Measurements from ENCODE around the gene HFE. TPM values are rescaled to one million over a fixed set of nuclear protein-coding genes. Genes with fewer than 3 reads are reported as not detected.
A peak's percentile ranks its signal among the peaks of the same experiment; 100 is the strongest.
"Not testable (repeated sequence)": the region's sequence is repeated elsewhere in the genome, so short reads cannot be mapped to it uniquely, and the experiment has no call there.

Gene HFE, protein sequence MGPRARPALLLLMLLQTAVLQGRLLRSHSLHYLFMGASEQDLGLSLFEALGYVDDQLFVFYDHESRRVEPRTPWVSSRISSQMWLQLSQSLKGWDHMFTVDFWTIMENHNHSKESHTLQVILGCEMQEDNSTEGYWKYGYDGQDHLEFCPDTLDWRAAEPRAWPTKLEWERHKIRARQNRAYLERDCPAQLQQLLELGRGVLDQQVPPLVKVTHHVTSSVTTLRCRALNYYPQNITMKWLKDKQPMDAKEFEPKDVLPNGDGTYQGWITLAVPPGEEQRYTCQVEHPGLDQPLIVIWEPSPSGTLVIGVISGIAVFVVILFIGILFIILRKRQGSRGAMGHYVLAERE
- under 1 TPM in 1 of 3 donors, not detected in 2; 0.28 TPM for total RNA-seq

DNA sequence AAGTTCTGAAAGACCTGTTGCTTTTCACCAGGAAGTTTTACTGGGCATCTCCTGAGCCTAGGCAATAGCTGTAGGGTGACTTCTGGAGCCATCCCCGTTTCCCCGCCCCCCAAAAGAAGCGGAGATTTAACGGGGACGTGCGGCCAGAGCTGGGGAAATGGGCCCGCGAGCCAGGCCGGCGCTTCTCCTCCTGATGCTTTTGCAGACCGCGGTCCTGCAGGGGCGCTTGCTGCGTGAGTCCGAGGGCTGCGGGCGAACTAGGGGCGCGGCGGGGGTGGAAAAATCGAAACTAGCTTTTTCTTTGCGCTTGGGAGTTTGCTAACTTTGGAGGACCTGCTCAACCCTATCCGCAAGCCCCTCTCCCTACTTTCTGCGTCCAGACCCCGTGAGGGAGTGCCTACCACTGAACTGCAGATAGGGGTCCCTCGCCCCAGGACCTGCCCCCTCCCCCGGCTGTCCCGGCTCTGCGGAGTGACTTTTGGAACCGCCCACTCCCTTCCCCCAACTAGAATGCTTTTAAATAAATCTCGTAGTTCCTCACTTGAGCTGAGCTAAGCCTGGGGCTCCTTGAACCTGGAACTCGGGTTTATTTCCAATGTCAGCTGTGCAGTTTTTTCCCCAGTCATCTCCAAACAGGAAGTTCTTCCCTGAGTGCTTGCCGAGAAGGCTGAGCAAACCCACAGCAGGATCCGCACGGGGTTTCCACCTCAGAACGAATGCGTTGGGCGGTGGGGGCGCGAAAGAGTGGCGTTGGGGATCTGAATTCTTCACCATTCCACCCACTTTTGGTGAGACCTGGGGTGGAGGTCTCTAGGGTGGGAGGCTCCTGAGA, at the start of gene HFE:
Gene HFE, plus strand, starts transcription at position 146 of the 832 bp plus-strand sequence. Its CDS starts 12 bp downstream, at position 158.
- DNase-seq (peak; percentile 11), ATAC-seq (peak; percentile 36 to 50)
- Mint-ChIP-seq H3K4me3 (peak within 1 kb of the TSS; percentile 85), H3K27me3 (ENCODE audit: low read depth) (no peaks in the 10 kb centered on the region), H3K9me3 (no peaks in the 10 kb centered on the region), H3K4me1 (ENCODE audit: low read depth) (peaks cover 32% of the 10 kb centered on the region), H3K36me3 (ENCODE audit: insufficient read depth) (peaks cover 1% of the 10 kb centered on the region)

GRCh38 chr6:26041946-26042345, 45.3 kb upstream of the HFE start:
- Mint-ChIP-seq H3K36me3 (ENCODE audit: insufficient read depth) (no peaks in the 10 kb centered on the region), H3K9me3 (no peaks in the 10 kb centered on the region), H3K4me1 (ENCODE audit: low read depth) (peaks cover 25% of the 10 kb centered on the region), H3K4me3 (no peak overlapping the region), H3K27me3 (ENCODE audit: low read depth) (no peaks in the 10 kb centered on the region)
- DNase-seq (no peak), ATAC-seq (no peak)

- DNase-seq (peak; percentile 36), ATAC-seq (peak; percentile 87 to 90)
- Mint-ChIP-seq H3K36me3 (ENCODE audit: insufficient read depth) (no peaks in the 10 kb centered on the region), H3K27me3 (ENCODE audit: low read depth) (no peaks in the 10 kb centered on the region), H3K9me3 (no peaks in the 10 kb centered on the region), H3K4me3 (peak overlapping the region; percentile 87), H3K4me1 (ENCODE audit: low read depth) (peaks cover 25% of the 10 kb centered on the region)
These were observed 43.7 kb upstream of the HFE start for GRCh38 chr6:26043384-26044139.

GRCh38 chr6:26044140-26045064, 42.8 kb upstream of the HFE start:
- H3K9me3 Mint-ChIP-seq = no peaks in the 10 kb centered on the region
- DNase-seq = peak; percentile 21
- no peaks in the 10 kb centered on the region for H3K36me3 Mint-ChIP-seq (ENCODE audit: insufficient read depth)
- no peaks in the 10 kb centered on the region for H3K27me3 Mint-ChIP-seq (ENCODE audit: low read depth)
- H3K4me1 Mint-ChIP-seq (ENCODE audit: low read depth) = peaks cover 25% of the 10 kb centered on the region
- H3K4me3 Mint-ChIP-seq = peak overlapping the region; percentile 87
- peak; percentile 13 to 23 for ATAC-seq

- peak overlapping the region; percentile 87 for H3K4me3 Mint-ChIP-seq
These were observed 41.9 kb upstream of the HFE start for GRCh38 chr6:26045065-26045927.

DNA sequence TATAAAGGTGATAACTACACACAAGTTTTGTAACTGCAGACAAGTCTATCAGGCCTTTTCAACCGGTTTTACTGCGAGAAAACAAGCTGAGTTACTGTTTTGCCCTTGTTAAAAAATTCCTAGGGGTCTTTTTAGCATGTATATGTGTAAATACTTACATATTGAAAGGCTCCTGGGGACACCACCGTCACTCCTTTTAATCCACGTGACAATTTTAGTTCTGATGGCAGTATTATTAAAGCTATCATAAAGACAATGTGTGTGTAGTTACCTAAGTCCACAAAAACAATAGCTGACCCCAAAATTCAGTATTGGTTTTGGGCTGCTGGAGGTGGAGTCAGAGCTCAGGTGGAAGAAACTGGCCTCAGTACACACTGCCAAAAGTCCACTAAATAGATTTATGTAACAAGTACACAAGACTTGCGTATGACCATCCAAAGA, 41.3 kb upstream of the HFE start:
- Mint-ChIP-seq H3K9me3 (no peaks in the 10 kb centered on the region), H3K27me3 (ENCODE audit: low read depth) (no peaks in the 10 kb centered on the region), H3K36me3 (ENCODE audit: insufficient read depth) (no peaks in the 10 kb centered on the region), H3K4me3 (peak overlapping the region; percentile 87), H3K4me1 (ENCODE audit: low read depth) (peaks cover 25% of the 10 kb centered on the region)
- ATAC-seq = no peak
- DNase-seq = no peak

More at GRCh38 chr6:26045065-26045927, 41.9 kb upstream of the HFE start:
- Mint-ChIP-seq H3K4me1 (ENCODE audit: low read depth) (peaks cover 25% of the 10 kb centered on the region), H3K36me3 (ENCODE audit: insufficient read depth) (no peaks in the 10 kb centered on the region), H3K9me3 (no peaks in the 10 kb centered on the region), H3K27me3 (ENCODE audit: low read depth) (no peaks in the 10 kb centered on the region)
- ATAC-seq = peak; percentile 69
- DNase-seq = peak; percentile 59

GRCh38 chr6:26047329-26047728, 39.9 kb upstream of the HFE start:
- peaks cover 24% of the 10 kb centered on the region for H3K4me1 Mint-ChIP-seq (ENCODE audit: low read depth)
- not testable (repeated sequence) for H3K9me3 Mint-ChIP-seq; H3K36me3 Mint-ChIP-seq (ENCODE audit: insufficient read depth); DNase-seq; H3K4me3 Mint-ChIP-seq; H3K27me3 Mint-ChIP-seq (ENCODE audit: low read depth); ATAC-seq

- H3K4me1 Mint-ChIP-seq (ENCODE audit: low read depth) = peaks cover 17% of the 10 kb centered on the region
- no peaks in the 10 kb centered on the region for H3K27me3 Mint-ChIP-seq (ENCODE audit: low read depth)
- ATAC-seq = no peak
- no peaks in the 10 kb centered on the region for H3K36me3 Mint-ChIP-seq (ENCODE audit: insufficient read depth)
- no peak overlapping the region for H3K4me3 Mint-ChIP-seq
- no peaks in the 10 kb centered on the region for H3K9me3 Mint-ChIP-seq
- no peak for DNase-seq
These were observed 38.6 kb upstream of the HFE start for GRCh38 chr6:26048590-26048989.

DNA sequence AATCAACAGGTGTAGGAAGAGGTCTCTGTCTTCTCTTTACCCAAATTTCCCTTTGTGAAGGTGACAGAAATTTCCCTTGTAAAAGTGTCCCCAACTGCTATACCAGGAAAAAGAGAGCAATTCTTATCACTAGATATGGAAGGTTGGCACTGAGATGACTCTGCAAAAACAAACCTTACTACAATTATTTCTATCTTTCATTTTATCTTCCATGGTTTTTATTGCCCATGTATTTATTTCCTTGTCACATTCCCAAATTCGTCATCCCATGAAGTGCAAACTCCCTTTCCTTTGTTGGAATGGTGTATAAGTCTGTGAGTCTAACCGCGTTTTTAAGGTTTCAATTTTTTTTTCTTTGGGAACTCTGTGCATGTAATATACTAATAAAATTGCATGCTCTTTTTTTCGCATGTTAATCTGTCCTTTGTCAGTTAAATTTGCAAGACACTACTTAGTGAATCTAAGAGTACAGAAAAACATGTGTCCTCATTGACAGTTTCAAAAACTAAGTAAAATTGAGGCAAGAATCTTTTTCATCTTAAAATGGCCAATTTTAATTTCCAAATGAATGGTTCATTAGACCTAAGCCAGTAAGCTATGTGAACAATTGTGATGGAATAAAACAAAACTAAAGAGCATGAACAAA, 35.4 kb upstream of the HFE start:
- no peak for ATAC-seq
- Mint-ChIP-seq H3K27me3 (ENCODE audit: low read depth) (no peaks in the 10 kb centered on the region), H3K4me1 (ENCODE audit: low read depth) (peaks cover 17% of the 10 kb centered on the region), H3K36me3 (ENCODE audit: insufficient read depth) (no peaks in the 10 kb centered on the region), H3K9me3 (no peaks in the 10 kb centered on the region), H3K4me3 (no peak overlapping the region)
- DNase-seq = no peak

DNA sequence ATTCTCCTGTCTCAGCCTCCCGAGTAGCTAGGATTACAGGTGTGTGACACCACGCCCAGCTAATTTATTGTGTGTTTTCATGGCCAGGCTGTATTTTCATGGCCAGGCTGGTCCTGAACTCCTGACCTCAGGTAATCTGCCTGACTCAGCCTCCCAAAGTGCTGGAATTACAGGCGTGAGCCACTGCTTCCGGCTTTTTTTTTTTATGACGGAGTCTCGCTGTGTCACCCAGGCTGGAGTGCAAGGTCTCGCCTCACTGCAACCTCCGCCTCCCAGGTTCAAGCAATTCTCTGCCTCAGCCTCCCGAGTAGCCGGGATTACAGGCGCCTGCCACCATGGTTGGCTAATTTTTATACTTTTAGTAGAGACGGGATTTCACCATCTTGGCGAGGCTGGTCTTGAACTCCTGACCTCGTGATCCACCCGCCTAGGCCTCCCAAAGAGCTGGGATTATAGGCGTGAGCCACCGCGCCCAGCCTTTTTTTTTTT, 34.4 kb upstream of the HFE start:
- not testable (repeated sequence) for H3K36me3 Mint-ChIP-seq (ENCODE audit: insufficient read depth); ATAC-seq; H3K4me3 Mint-ChIP-seq; H3K27me3 Mint-ChIP-seq (ENCODE audit: low read depth); DNase-seq; H3K9me3 Mint-ChIP-seq
- peaks cover 19% of the 10 kb centered on the region for H3K4me1 Mint-ChIP-seq (ENCODE audit: low read depth)

GRCh38 chr6:26053992-26054780, 33.0 kb upstream of the HFE start:
- Mint-ChIP-seq H3K36me3 (ENCODE audit: insufficient read depth) (no peaks in the 10 kb centered on the region), H3K27me3 (ENCODE audit: low read depth) (no peaks in the 10 kb centered on the region), H3K9me3 (no peaks in the 10 kb centered on the region), H3K4me1 (ENCODE audit: low read depth) (peaks cover 19% of the 10 kb centered on the region), H3K4me3 (peak overlapping the region; percentile 93)
- DNase-seq (no peak), ATAC-seq (no peak)
